Stimulated activated naive B cell treated with anti-CD40 and anti-IgM and Interleukin-4, amounts not matched to agents 10 μg/mL and 1 μg/mL and 100 μg/mL, for 72 hours (primary cell): ENCODE results near the gene ETS2.

ENCODE experiments used
- ATAC-seq, 2 donors: fragments of 150-1000 bp; cut with Tn5 transposase; replicated peaks; 2 replicates each; pipeline ENCODE4 v1.10.0; 2021; ENCODE audit warnings: moderate library complexity in 1 of 2
- DNase-seq: peaks from one replicate; pipeline ENCODE4 v3.0.0; 2021
- H3K27ac Mint-ChIP-seq: one replicate; pipeline ENCODE4 v1.8.0; 2022; ENCODE audit warnings: mild to moderate bottlenecking, mixed read lengths
- H3K27me3 Mint-ChIP-seq, 2 donors: one replicate each; pipeline ENCODE4 v1.8.0; 2022; ENCODE audit warnings: mixed read lengths in 2 of 2
- H3K36me3 Mint-ChIP-seq, 2 donors: one replicate each; pipeline ENCODE4 v1.8.0; 2022; ENCODE audit warnings: mixed read lengths in 2 of 2, mild to moderate bottlenecking in 1 of 2
- H3K4me1 Mint-ChIP-seq, 2 donors: one replicate each; pipeline ENCODE4 v1.8.0; 2022; ENCODE audit warnings: mixed read lengths in 2 of 2, mild to moderate bottlenecking in 1 of 2
- H3K4me3 Mint-ChIP-seq, 2 donors: one replicate each; pipeline ENCODE4 v1.8.0; 2022; ENCODE audit warnings: mild to moderate bottlenecking in 2 of 2, mixed read lengths in 2 of 2, moderate library complexity in 1 of 2
- H3K9me3 Mint-ChIP-seq, 2 donors: one replicate each; pipeline ENCODE4 v1.8.0; 2022; ENCODE audit warnings: mixed read lengths in 2 of 2, mild to moderate bottlenecking in 1 of 2

ETS2 gene

DNA sequence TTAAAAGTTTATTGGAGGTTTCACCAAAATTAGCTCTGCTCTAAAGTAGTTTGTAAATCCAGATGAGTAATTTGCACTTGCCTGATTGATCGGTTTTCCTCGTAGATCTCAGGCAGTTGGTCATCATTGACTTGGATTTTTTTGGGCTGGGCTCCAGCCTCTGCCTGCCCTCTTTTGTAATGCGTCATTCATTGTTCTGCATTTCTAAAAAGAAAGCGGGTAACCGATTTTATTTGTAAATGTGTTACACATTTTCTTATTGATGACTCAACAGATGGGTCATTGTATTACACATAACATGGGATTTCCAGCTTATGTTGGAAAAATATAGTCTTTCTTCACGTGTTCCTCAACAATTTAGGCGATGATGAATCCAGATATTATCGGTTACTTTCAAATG lies 5.5 kb downstream of the ETS2 start:
- peaks cover 14 to 30% of the 10 kb centered on the region in 2 donors for H3K36me3 Mint-ChIP-seq
- peaks cover 5 to 29% of the 10 kb centered on the region in 2 donors for H3K4me1 Mint-ChIP-seq
- peaks cover 0 to 3% of the 10 kb centered on the region in 2 donors for H3K9me3 Mint-ChIP-seq
- no peak for ATAC-seq
- no peak for DNase-seq
- H3K27ac Mint-ChIP-seq = no peak overlapping the region
- no peak overlapping the region for H3K4me3 Mint-ChIP-seq
- H3K27me3 Mint-ChIP-seq = peaks cover 3 to 6% of the 10 kb centered on the region in 2 donors

DNA sequence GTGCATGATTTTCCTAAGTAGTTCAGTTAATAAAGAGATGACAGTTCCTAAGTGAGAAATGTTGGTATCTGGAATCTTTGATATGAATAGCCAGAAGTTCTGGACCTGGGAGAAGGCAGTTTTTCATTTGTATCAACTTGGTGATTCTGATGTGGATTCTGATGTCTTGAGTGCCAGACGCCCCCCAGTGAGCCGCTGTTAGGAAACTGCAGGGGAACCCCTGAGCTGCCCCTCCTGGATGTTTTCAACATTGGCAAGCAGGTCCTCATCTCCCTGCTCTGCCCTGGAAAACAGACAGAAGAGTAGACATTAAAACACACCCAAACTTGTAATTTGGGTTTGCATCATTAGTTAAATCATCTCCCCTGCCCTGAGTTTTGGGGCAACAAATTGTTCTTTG lies 7.4 kb downstream of the ETS2 start:
- H3K4me1 Mint-ChIP-seq = peaks cover 2 to 14% of the 10 kb centered on the region in 2 donors
- no peak overlapping the region for H3K27ac Mint-ChIP-seq

DNA sequence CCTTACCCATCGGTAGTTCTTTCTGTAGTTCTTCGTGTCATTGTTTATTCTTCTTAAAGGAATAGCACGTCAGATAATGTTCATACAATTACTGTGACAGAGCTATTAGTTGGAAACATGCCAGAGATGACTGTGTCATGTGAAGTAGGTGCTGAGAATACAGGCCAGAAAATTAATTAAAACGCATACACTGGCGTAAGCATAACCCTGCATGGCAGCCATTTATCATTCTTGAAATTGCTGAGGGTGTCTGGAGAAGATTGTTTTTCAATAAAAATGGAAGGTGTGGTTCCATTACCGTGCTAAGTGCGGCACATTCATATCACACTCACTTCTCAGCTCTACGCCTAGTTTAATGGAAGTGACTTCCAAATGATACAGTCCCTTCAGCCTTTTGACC lies 7.8 kb downstream of the ETS2 start:
- ATAC-seq = no peak
- Mint-ChIP-seq H3K4me3 (no peak overlapping the region), H3K9me3 (peaks cover 0 to 1% of the 10 kb centered on the region in 2 donors), H3K4me1 (peaks cover 2 to 10% of the 10 kb centered on the region in 2 donors), H3K27me3 (no peaks in the 10 kb centered on the region), H3K27ac (no peak overlapping the region), H3K36me3 (peaks cover 22 to 47% of the 10 kb centered on the region in 2 donors)
- no peak for DNase-seq

More for the DNA sequence above, 7.4 kb downstream of the ETS2 start:
- H3K9me3 Mint-ChIP-seq = peaks cover 0 to 3% of the 10 kb centered on the region in 2 donors
- no peak for ATAC-seq
- DNase-seq = no peak
- no peaks in the 10 kb centered on the region for H3K27me3 Mint-ChIP-seq
- no peak overlapping the region for H3K4me3 Mint-ChIP-seq
- H3K36me3 Mint-ChIP-seq = peaks cover 21 to 45% of the 10 kb centered on the region in 2 donors

DNA sequence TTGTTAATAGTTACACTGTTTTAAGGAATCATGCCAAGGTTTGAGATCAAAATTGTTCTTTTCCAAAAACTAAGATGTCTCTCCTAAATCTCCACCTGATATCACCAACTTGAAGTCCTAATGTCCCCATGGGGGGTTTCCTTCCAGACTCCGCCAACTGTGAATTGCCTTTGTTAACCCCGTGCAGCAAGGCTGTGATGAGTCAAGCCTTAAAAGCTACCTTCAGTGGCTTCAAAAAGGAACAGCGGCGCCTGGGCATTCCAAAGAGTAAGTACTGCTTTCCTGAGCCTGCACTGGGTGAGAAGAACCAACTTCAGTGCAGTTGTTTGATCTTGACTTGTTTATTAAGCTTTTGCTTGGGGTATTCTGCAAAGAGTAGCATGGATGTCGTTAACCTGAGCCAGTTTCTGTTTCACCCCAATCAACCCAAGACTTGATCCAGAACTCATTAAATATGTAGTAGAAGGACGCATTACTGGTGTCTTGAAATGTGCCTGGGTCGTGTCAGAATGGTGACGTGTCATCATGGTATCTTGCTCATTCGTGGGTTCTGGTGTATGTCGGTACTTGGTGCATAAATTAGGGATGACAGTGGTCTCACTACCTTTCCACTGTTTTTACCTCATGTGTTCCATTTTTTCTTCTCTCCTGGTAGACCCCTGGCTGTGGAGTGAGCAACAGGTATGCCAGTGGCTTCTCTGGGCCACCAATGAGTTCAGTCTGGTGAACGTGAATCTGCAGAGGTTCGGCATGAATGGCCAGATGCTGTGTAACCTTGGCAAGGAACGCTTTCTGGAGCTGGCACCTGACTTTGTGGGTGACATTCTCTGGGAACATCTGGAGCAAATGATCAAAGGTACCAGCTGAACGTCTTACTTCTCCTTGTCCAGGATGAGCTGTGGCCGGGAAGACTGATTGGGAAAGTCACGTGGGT lies 8.7 kb downstream of the ETS2 start:
- H3K9me3 Mint-ChIP-seq = peaks cover 0 to 3% of the 10 kb centered on the region in 2 donors
- no peak overlapping the region for H3K4me3 Mint-ChIP-seq
- peaks cover 28 to 53% of the 10 kb centered on the region in 2 donors for H3K36me3 Mint-ChIP-seq
- DNase-seq = no peak
- no peak overlapping the region for H3K27ac Mint-ChIP-seq
- peaks cover 0 to 1% of the 10 kb centered on the region in 2 donors for H3K4me1 Mint-ChIP-seq
- ATAC-seq = no peak
- no peaks in the 10 kb centered on the region for H3K27me3 Mint-ChIP-seq

DNA sequence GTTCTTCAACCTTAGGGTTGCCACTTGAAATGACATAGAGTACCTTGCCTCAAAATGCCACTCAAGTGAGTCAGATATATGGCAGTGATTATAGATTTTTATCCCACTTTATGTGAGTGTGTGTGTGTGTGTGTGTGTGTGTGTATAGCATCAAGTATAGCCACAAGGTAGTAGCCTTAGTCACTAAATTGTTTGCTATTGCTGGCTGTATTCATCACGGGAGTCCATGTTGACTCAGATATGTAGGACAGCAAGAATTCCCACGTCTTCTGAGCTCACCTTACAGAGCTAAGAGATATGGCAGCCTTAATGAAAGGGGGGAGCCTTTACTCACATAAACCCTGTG lies 9.3 kb downstream of the ETS2 start:
- Mint-ChIP-seq H3K27ac (no peak overlapping the region), H3K4me1 (no peaks in the 10 kb centered on the region), H3K36me3 (peaks cover 34 to 59% of the 10 kb centered on the region in 2 donors), H3K9me3 (peaks cover 0 to 3% of the 10 kb centered on the region in 2 donors), H3K4me3 (no peak overlapping the region), H3K27me3 (no peaks in the 10 kb centered on the region)
- no peak for DNase-seq
- ATAC-seq = no peak

DNA sequence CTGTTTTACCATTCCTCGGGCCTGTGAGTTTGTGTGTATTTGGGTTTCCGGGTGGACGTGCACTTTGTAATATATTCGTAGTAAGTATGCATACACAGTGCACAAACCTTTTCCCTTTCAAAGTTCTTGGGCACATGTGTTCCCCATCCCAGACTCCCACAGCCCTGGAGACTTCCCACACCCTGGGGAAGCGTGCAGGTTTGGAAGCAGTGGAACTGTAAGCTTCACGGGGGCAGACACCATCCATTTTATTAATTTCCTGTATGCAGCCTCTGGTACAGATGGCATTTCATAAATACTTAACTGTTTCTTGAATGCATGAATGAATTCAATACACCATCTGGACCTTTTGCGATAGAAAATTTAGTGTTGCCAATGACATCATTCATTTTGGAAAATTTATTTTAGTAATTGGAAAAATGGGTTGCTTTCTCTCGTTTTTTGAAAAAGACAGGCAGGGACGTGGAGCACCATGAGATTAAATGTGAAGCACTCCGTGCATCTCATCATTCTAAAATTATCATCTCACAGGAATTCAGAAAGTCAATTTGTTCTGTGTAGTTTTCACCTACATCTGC lies 10.8 kb downstream of the ETS2 start:
- H3K4me1 Mint-ChIP-seq = no peaks in the 10 kb centered on the region
- ATAC-seq (no peak), DNase-seq (no peak)
- no peak overlapping the region for H3K27ac Mint-ChIP-seq
- H3K36me3 Mint-ChIP-seq = peaks cover 40 to 66% of the 10 kb centered on the region in 2 donors
- H3K9me3 Mint-ChIP-seq = peaks cover 0 to 3% of the 10 kb centered on the region in 2 donors
- no peaks in the 10 kb centered on the region for H3K27me3 Mint-ChIP-seq
- H3K4me3 Mint-ChIP-seq = no peak overlapping the region

DNA sequence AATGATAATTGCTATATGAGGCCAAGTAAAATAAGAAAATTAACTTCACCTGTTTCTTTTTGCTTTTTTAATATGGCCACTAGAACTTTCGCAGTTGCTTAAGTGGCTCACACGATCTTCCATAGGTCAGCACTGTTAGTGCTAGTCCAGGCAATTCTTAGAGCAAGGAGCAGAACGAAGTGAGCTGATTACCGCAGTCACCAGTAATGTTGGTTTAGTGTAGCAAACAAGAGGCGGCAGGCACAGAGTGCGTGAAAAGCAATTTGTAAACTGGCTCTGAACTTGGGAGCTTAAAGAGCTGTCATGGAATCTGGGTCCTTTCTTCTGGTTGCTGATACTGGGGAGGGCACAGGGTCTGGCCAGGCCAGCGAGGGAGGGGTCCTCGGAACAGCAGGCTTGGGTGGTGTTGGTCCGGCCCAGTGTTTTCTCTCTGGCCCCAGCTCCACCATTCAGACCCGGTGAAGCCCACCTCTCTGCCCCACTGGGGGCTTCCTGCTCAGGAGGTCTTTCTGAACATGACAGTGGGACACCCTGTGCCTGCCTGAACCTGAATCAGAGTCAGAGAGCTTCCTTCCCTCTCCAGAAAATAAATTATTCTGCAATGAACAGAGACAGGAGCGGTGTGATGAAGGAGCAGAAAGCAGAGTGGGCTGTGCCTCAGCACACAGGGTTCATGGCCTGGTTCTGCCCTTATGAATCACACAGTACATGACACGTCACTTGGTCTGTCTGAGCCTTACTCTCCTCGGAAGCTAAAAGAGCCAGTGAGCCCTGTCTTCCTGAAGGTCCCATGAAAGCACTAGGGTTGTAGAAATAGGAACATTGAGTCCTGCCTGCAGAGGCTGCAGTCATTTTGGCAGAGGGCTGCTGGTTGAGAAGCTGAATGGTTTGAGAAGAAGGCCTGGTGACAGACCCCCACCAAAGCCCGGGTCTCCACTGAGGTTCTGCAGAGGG lies 11.9 kb downstream of the ETS2 start:
- ATAC-seq (no peak), DNase-seq (no peak)
- Mint-ChIP-seq H3K36me3 (peaks cover 49 to 75% of the 10 kb centered on the region in 2 donors), H3K4me1 (no peaks in the 10 kb centered on the region), H3K4me3 (no peak overlapping the region), H3K9me3 (peaks cover 0 to 3% of the 10 kb centered on the region in 2 donors), H3K27ac (no peak overlapping the region), H3K27me3 (no peaks in the 10 kb centered on the region)

DNA sequence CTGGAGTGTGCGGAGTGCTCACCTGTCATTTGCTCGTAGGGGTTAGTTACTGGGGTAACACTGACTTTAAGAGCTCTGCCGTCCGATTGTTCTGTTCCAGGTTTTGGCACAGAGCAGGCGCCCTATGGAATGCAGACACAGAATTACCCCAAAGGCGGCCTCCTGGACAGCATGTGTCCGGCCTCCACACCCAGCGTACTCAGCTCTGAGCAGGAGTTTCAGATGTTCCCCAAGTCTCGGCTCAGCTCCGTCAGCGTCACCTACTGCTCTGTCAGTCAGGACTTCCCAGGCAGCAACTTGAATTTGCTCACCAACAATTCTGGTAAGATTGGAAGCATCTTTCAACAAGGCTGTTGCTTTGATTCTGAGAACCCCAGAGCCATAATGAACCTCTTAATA lies 12.6 kb downstream of the ETS2 start:
- Mint-ChIP-seq H3K36me3 (peaks cover 54 to 77% of the 10 kb centered on the region in 2 donors), H3K4me3 (no peak overlapping the region), H3K27me3 (no peaks in the 10 kb centered on the region), H3K9me3 (peaks cover 0 to 3% of the 10 kb centered on the region in 2 donors), H3K4me1 (no peaks in the 10 kb centered on the region), H3K27ac (no peak overlapping the region)
- no peak for ATAC-seq
- DNase-seq = no peak

DNA sequence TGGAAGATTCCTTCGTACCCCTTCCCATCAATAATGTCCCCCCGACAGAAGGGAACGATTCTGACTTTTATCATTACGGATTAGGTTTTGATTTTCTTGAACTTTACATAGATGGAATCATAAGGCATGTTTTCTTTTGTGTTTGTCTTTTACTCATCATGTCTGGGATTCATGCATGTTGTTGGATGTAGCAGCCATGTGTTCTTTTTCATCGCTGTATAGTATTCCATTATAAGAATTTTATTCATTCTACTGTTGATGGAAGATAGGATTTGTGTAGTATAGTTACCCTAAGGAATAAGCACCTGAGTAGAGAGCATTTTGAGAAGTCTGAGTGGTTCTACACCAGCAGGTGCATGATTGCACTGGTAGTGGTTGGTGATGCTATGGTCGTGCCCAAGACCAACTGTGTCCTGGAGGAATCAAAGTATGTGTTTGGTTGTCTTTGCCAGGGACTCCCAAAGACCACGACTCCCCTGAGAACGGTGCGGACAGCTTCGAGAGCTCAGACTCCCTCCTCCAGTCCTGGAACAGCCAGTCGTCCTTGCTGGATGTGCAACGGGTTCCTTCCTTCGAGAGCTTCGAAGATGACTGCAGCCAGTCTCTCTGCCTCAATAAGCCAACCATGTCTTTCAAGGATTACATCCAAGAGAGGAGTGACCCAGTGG lies 13.5 kb downstream of the ETS2 start:
- H3K4me3 Mint-ChIP-seq = no peak overlapping the region
- peaks cover 0 to 3% of the 10 kb centered on the region in 2 donors for H3K9me3 Mint-ChIP-seq
- H3K36me3 Mint-ChIP-seq = peaks cover 55 to 72% of the 10 kb centered on the region in 2 donors
- no peaks in the 10 kb centered on the region for H3K27me3 Mint-ChIP-seq
- DNase-seq = no peak
- no peak for ATAC-seq
- H3K27ac Mint-ChIP-seq = no peak overlapping the region
- H3K4me1 Mint-ChIP-seq = no peaks in the 10 kb centered on the region

DNA sequence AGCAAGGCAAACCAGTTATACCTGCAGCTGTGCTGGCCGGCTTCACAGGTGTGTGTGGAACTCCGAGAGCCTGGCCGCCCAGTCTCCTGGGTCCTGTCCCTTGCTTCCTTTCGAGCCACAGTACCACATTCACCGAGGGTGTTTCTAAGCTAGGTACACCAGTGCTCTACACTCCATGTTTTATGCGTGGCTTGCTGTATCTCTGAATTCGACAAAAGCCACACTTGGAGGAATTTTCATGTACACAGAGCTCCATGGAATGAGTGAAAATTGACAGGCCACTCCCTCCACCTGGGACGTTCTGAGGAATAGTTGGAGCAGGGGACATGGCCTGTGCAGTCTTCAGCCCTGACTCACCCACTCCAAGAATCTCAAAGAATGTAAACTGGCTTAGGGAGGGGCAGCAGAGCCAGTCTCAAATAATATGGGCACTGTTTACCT lies 14.0 kb downstream of the ETS2 start:
- Mint-ChIP-seq H3K4me3 (no peak overlapping the region), H3K36me3 (peaks cover 52 to 66% of the 10 kb centered on the region in 2 donors), H3K27ac (no peak overlapping the region), H3K4me1 (no peaks in the 10 kb centered on the region), H3K27me3 (no peaks in the 10 kb centered on the region), H3K9me3 (peaks cover 0 to 3% of the 10 kb centered on the region in 2 donors)
- DNase-seq (no peak), ATAC-seq (no peak)

DNA sequence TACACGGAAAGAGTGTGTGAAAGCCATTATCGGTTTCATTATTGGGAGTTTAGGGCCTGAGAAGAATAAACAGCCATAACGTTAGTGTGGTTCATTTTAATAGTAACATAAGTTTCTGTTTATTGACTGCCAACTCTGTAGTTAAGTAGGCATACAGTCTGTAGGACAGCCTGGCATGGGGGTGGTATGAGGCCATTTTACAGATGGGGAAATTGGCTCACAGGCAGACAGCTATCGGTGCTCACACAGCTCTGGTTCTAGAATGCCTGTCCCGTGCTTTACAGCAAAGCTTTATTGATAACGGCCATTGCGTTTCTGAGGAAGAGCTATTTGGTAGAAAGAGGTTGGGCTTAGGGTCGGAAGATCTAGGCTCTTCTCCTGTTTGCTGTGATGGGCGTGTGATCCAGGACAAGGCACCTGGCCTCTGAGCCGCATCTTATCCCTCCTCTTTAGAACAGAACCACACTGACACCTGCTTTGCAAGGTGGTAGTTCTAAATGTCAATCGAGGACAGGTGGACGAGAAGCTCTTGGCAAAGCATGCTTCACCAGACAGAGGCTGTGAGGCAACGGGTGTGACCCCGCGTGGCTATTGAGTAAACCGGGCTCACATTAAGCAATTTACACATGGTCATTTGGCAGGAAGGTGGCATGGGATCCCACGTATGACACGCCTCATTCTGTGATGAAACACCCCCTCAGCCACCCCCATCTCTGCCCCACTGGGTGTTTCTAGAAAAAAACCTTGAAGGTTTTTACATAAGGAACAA lies 14.9 kb downstream of the ETS2 start:
- Mint-ChIP-seq H3K36me3 (peaks cover 50 to 57% of the 10 kb centered on the region in 2 donors), H3K27ac (no peak overlapping the region), H3K9me3 (peaks cover 0 to 3% of the 10 kb centered on the region in 2 donors), H3K4me1 (no peaks in the 10 kb centered on the region), H3K4me3 (no peak overlapping the region), H3K27me3 (no peaks in the 10 kb centered on the region)
- no peak for ATAC-seq
- no peak for DNase-seq

DNA sequence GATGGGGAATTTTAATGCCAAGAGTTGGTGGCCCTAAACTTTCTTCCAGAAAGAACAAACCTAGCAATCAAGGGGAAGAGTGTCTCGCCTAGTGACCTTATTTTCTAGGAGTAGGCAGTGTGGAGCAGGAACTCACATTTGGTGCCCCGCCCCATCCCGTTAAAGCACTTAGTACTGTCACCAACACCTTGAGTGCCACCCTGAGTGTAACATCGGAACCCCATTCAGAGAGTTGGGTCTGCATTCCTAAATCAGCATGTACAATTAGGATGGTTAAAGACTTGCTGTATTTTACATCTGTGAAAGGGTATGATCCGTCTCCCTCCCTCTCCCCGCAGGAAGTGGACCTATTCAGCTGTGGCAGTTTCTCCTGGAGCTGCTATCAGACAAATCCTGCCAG lies 15.5 kb downstream of the ETS2 start:
- no peak overlapping the region for H3K4me3 Mint-ChIP-seq

More for the DNA sequence above, 15.5 kb downstream of the ETS2 start:
- Mint-ChIP-seq H3K36me3 (peaks cover 50 to 53% of the 10 kb centered on the region in 2 donors), H3K27me3 (no peaks in the 10 kb centered on the region), H3K27ac (no peak overlapping the region), H3K4me1 (no peaks in the 10 kb centered on the region), H3K9me3 (peaks cover 0 to 2% of the 10 kb centered on the region in 2 donors)
- no peak for DNase-seq
- ATAC-seq = no peak
